Left ventricle myocardium superior (tissue), 1 donor: Measurements from ENCODE around the gene LRMDA. TPM values are rescaled to one million over a fixed set of nuclear protein-coding genes. Genes with fewer than 3 reads are reported as not detected.

Source experiments
- ATAC-seq: fragments of 200-7000 bp; cut with Tn5 transposase; one replicate; pipeline ENCODE4 v1.9.1; 2020; ENCODE audit warnings: mild to moderate bottlenecking, moderate library complexity
- DNase-seq: peaks from one replicate; pipeline ENCODE4 v3.0.0-alpha.2; 2020
- intact Hi-C: fragments of 100-400 bp; cut with micrococcal nuclease; formaldehyde crosslinking; loops from one replicate; pipeline ENCODE4 v1.11.0; 2022
- total RNA-seq: library from RNA; stranded (reverse); fragmentation: NEBNext Ultra II Directional; extraction: Animal tissue kit (Norgen Biotek cat#: 25700); gene quantifications from one replicate; pipeline ENCODE4 v1.2.1, GENCODE V29; 2021
- donor health status: DM: no; HTN: yes; CAD: no; lungs with severe emphysema.

Gene LRMDA
- total RNA-seq, 1 donor from 2014 or later: 23.1 TPM

DNA sequence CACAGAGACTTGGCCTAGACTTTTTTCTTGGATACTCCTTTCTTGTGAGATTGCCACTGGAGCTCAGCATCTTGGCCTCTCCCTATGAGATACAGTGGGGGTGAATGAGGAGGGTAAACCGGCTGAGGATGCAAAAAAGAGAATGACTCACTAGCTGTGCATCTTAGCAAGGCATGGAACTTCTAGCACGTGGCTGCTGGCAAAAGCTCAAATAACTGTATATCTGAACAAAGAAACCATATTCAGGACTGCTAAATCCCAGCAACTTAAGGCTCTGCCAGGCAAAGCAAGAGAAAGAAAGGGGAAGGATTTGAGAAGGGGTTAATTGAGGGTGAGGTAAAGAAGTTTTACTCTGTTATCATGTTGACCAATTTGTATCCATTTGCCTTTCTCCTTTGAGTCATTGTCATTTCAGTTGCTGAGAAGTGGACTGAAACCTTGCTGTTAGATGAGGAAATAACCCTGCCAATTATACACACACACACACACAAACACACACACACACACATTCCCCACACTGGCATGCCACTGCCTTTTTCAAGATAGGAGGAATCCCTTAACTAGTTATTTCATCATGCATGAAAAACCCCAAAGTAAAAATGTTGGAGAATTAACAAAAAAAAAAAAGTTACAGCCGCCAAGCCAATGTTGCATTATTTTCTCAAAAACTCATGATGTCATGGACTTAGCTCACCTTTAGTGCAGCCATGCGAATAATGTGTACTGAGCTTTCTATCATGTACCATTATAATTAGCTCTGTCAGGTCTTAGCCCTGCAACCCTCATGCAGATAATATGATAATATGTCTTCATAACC lies 997.3 kb downstream of the LRMDA start:
- ATAC-seq: no peak
- DNase-seq: no peak
- intact Hi-C loops: no loop called here

GRCh38 chr10:76429368-76430060 lies 998.1 kb downstream of the LRMDA start:
- intact Hi-C loops: no loop called here
- ATAC-seq (no peak), DNase-seq (peak; percentile 34)

- intact Hi-C loops: no loop called here
- DNase-seq (no peak), ATAC-seq (peak; percentile 23)
Observed at GRCh38 chr10:76430061-76430645, 998.7 kb downstream of the LRMDA start.

DNA sequence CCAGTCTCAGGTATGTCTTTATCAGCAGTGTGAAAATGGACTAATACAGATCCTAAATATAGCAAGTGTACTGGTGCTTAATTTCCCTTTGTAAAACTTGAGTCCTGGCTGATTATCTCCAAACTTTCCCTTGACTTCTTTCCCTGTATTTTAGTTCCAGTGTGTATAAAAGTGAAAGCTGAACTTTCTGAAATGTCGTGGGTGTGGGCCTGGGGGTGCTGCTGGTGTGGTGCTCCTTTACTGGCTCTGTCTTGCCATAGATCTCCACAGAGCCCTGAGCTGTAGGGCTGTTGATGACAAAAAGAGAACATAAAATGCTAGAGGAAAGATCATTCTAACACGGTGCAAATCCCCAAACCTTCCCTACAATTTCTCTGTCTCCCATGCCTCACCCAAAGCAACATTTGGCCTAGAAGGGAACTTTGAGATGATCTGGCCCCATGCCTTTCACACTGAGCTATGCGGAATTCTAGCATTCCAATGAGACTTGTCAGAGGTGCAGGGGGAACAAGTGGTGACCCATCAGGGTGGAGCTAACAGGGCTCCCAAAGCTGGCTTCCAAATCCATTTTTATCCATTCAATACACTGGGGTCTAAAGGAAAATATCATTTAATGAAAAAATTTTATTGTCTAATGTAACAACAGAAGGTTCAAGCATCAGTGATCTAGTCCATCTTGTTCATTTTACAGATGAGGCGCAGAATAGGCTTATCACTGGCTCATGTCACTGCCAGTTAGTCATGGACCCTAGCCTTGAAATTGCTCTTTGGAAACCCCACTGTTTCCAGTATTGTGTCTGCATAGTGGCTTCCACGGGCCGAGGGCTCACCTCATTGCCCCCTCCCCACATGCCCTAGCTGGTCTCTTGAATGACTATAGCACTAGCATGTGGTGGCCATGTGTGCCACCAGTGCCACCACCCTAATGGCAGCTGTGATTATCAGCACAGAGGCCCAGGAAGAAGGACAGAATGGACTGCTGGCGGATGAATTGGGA lies 1000.9 kb downstream of the LRMDA start:
- no peak for DNase-seq
- intact Hi-C loops: no loop called here
- ATAC-seq: peak; percentile 44

DNA sequence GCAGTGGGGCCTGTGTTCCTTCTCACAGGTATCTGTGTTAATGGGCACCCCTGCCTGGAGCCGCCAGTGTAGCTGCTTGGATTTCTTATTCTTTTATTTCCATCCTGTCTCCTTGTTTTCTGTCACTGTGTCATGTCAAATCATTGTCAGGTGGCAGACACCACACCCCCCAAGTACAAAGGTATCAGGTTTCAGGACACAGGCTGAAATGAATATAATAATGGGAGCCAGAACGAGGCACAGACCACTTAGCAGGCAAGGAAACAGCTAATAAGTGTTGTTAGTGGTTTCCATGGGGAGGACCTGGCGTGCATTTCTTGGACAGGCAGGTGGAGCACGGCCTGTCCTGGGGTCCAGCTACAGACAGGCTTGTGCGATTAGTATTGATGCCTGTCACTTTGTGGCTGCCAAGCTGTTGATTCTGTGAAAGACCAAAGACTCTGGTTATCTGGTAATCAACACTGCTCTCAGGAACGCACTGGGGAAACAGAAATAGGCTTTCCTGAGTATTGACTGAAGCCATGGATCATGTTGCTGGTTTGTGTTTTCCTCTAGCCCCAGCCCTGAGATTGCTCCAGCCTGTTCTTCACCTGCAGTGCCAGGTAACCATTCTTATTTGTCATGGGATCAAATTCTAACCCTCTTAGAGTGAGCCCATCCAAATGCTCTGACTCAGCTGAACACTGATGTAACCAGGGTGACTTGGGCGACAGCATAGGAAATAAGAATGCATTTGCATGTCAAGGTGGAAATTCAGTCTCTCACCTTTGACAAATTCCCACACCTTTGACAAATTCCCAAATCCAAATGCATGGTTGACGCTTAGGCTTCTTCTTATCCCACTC lies 1002.0 kb downstream of the LRMDA start:
- intact Hi-C loops: no loop called here
- DNase-seq (peak; percentile 83), ATAC-seq (peak; percentile 66)

- intact Hi-C loops: no loop called here
- no peak for ATAC-seq
- no peak for DNase-seq
Observed at GRCh38 chr10:76435157-76435556, 1003.7 kb downstream of the LRMDA start.

- ATAC-seq (peak; percentile 83), DNase-seq (peak; percentile 74)
- intact Hi-C loops: no loop called here
Observed at GRCh38 chr10:76436401-76436811, 1005.0 kb downstream of the LRMDA start.

DNA sequence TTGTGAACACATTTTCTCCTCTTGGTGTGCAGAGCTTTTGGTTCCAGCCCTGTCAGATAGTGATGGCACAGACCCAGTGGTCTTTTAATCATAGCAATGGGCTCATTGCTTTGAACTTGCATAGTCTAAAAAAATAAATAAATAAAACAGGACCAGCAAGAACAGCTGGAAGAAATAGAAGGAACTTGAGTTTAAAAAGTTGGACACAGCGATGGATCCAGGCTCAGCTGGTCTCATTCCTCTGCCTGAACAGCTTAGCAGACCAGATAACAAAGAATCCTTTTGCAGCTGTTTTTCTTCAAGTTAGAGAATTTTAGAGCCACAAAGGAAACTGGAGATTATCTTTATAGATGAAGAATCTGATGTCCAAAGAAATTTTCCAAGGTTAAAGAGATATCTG lies 1005.6 kb downstream of the LRMDA start:
- DNase-seq (no peak), ATAC-seq (peak; percentile 9)
- intact Hi-C loops: no loop called here

GRCh38 chr10:76440426-76440825 lies 1009.0 kb downstream of the LRMDA start:
- DNase-seq: no peak
- intact Hi-C loops: no loop called here
- ATAC-seq: no peak

DNA sequence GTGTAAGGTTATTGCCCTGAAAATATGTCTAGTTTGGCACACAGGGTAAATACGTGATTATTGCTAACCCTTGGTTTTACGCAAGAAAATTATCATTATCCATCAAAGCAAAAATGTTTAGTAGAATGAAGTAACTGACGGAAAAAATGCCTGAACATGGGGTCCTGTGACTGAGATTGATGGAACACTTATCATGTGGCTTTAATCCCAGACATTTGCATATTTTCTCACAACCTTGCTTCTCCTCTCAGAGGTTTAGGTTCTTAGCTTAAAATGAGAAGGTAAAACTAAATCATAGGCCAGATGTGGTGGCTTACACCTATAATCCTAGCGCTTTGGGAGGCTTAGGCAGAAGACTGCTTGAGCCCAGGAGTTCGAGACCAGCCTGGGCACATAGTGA lies 1010.7 kb downstream of the LRMDA start:
- ATAC-seq (no peak), DNase-seq (no peak)
- intact Hi-C loops: no loop called here

DNA sequence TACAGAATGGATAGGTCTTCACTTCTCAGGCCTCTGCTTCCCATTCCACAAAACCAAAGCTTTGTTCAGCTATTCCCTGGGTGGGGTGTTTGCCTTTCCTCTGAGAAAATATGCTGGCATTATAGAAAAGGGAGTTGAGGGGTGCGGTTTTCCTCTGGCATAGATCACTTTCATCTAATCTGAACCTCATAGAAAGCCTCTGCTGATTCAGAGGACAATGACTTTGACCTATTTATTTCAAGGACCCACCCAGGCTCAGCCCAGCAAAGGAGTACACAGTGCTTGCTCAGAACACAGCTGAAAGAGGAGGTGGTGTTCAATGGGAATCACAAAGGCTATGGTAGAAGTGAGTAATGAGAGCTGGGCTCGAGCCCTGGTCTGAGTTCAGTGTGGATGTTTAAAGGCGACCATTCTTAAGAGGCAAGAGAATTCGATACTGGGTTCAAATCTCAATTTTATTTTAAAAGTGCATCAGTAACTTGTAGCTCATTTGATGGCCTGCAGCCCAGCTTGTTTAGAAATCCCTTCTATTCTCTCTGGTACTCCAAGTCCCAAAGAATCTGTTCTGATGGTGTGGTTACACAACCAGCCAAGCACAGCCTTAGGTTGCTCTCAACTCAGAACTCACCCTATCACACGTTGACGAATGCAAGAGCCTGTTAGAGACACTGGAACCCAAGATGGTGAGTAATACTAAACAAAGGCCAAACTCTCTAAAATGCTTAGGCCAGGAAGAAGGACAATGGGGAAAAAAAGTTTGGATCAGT lies 1012.8 kb downstream of the LRMDA start:
- intact Hi-C loops: no loop called here
- DNase-seq: peak; percentile 36
- ATAC-seq: peak; percentile 91

DNA sequence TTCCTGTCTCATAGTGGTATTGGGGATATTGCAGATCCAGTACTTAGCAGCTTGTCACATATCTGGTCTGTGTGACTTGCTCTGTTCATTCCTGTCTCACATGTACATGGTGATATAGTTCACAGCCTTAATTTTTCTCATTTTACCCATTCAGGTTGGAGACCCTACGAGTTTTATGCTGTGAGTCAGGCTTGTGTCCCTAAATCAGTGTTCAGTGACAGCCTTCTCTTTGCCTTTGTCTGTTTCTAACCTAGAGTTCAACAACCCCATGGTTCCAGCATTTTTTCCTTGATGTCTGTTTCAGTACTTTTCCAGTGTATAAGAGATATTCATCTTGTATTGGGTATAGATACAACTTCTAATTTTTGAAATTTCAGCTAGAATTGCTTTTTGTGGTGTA lies 1016.2 kb downstream of the LRMDA start:
- no peak for ATAC-seq
- intact Hi-C loops: no loop called here
- no peak for DNase-seq

DNA sequence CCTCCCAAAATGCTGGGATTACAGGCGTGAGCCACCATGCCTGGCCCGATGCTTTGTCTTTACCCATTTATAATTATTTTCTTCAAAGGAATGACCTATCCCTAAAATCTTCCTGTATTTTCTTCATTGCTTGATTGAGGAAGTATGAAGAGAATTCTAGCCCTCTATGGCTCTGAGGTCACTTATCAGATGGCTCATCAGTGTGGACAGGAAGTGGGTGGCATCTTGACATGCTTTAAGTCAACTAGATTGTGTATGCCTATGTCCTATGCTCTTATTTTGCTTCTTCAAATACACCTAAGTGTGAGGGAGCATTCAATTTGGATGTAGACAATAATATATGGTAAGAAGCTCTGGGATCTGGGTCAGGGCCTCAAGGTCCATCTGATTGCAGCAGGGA lies 1020.5 kb downstream of the LRMDA start:
- ATAC-seq: no peak
- intact Hi-C loops: no loop called here
- DNase-seq: no peak

DNA sequence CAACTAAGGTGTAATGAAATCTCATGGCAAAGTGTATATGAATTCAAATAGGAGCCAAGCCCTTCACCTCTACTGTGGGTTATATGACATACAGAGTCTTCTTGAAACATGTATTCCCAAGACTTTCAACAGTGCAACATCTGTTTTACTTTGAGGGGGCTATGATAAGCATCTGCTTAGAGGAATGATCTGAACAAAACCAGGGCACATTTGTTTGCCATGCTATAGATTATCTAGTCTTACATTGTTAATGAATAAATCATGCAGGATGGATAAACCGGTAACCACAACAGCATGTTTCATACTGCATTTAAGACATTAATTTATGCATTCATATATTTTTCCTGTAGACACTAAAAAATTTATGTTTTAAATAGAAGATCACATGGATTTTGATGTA lies 1021.9 kb downstream of the LRMDA start:
- intact Hi-C loops: no loop called here
- ATAC-seq: no peak

DNA sequence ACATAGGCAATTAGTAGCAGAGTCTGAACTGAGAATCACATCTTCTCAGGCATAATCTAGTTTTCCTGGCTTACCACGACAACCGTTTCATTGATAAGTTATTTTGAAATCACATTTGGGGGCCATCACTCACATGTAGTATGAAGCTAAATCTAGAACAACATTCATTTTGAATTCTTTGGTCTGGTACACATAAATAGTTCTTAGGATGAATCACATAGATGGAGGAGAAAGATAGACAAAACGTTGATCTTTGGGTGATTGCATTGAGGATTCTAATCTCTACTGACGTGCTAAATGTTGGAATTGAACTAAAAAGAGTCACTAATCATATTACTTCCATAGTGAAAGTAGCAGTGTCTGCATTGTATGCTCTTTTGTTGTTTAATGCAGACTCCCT lies 1022.6 kb downstream of the LRMDA start:
- intact Hi-C loops: no loop called here
- ATAC-seq: no peak
- DNase-seq: no peak

More for the DNA sequence above, 1021.9 kb downstream of the LRMDA start:
- no peak for DNase-seq

DNA sequence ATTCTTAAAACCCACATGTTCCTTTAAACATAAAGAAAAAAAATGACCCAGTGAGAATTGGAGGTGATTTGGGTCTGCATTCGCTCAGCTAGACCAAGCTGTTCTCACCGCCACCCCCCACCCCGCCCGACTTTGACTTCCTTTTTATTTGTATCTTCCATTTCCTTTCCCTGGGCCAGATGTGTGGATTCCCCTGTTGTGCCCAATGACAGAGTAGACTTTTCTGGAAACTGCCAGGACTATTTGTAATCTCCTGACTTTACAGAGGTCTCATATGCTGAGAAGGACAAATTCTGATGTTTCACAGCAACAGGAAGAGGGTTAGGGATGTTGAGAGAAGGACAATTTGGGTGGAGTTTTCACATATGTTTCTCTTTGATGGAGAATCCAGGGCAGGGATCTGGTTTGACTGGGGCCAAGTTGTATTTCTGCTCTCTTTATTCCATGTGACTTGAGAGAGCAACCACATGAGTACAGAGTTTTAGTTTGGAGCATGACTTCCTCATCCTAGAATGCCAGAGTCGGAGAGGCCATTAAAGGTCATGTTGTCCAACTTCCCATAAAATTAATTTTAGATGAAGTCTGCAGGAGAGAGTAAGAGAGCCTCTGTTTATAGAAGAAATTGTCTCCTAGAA lies 1023.2 kb downstream of the LRMDA start:
- peak; percentile 65 for ATAC-seq
- intact Hi-C loops: no loop called here
- DNase-seq: no peak

DNA sequence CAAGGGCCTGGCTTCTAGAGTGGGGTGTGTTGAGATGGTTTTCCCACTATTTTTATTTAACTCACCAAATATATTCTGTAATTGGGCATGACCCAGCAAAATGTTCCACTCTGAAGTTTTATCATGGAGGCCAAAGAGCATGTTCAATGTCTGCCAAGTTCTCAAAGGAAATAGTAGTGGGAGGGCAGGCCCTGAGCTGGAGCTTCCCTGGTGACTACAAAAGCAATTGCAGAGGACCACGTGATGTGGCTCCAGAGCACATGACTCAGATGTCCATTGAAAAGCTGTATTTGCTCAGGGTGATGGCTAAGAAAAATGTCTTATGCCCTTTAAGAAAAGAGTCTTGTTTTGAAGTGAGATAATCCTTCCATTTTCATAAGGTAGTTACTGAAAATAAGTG lies 1024.8 kb downstream of the LRMDA start:
- no peak for DNase-seq
- ATAC-seq: peak; percentile 64
- intact Hi-C loops: no loop called here
